HG03469 (cell line): ENCODE results near the gene BCL2A1.
A peak's percentile ranks its signal among the peaks of the same experiment; 100 is the strongest.
"Not testable (repeated sequence)": the region's sequence is repeated elsewhere in the genome, so short reads cannot be mapped to it uniquely, and the experiment has no call there.

ENCODE experiments used
- ATAC-seq: cut with Tn5 transposase; IDR thresholded peaks from one replicate; pipeline ENCODE4 v1.9.1; 2021; ENCODE audit warnings: mild to moderate bottlenecking, moderate library complexity, moderate number of reproducible peaks; ENCODE audit not compliant: unreplicated experiment

The BCL2A1 gene

GRCh38 chr15:79989682-79990081, 18.7 kb upstream of the BCL2A1 start:
- no peak for ATAC-seq

GRCh38 chr15:79989183-79989582, 18.2 kb upstream of the BCL2A1 start:
- ATAC-seq = no peak

DNA sequence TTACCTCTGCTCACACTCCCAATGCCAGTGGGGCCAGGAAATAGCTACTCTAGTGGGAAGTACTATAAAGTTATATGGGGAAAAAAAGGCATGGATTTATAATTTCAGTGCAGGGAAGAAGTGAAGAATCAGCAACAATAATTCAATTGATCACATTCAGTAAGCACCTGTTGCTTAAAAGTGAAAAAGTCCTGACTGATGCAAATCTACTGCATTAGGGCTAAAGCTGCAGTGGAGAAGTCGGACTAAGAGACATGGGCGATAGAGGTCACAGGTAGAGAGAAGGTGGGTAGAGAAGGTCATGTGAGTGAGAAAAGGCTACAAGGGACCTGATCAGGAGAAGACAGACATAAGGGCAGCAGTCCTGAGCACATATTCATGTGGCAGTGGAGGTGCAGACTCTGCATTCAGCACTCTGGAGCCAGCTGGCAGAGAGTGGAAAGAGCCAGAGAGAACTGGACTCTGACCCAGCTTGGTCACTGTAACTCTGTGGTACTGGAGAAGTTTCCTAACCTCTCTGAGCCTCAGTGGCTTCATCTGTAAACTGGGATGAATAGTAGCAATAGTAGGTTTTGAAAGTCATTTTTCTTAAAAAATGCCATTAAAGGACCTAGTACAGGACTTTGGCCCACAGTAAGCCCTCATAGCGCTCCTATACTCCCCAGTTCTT, 17.6 kb upstream of the BCL2A1 start:
- ATAC-seq = no peak

DNA sequence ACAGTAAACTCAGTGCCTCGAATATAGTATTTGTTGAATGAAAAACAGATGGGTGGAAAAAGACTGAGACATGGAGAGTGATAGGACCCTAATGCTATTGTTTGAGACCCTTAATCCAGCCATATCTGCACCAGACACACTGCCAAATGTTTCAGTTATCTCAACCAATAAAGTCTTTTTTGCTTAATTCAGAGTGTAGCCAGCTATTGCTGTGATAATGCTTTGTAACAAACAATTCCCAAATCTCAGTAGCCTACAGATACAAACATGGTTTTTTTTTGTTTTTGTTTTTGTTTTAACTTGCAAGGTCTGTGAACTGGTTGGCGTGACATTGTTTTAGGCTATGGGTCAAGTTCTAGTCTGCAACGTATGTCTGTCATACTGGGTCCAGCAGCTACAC, 17.0 kb upstream of the BCL2A1 start:
- ATAC-seq = no peak

DNA sequence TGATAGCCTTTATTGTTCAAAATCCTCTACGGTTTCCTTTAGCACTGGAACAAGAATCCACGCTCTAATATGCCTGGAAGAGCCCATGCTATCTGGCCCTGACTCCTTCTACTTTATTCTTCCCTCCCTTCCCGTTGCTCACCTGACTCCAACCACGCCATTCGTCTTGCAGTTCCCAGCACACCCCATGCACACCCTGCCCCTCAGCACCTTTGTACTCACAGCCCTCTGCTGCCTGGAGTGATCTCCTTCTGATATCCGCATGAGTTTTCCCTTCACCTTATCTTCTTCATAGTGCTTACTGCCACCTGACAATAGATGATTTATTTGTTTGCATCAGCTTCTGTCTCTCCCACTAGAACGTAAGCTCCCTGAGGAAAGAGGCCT, 16.6 kb upstream of the BCL2A1 start:
- no peak for ATAC-seq

- ATAC-seq = no peak
These were observed 10.9 kb upstream of the BCL2A1 start for GRCh38 chr15:79981831-79982455.

GRCh38 chr15:79978655-79979514, 7.9 kb upstream of the BCL2A1 start:
- ATAC-seq = peak; percentile 52

GRCh38 chr15:79978260-79978654, 7.3 kb upstream of the BCL2A1 start:
- no peak for ATAC-seq

- ATAC-seq = no peak
These were observed 6.5 kb upstream of the BCL2A1 start for GRCh38 chr15:79977431-79978054.

- ATAC-seq = no peak
These were observed 2.6 kb upstream of the BCL2A1 start for GRCh38 chr15:79973456-79974195.

DNA sequence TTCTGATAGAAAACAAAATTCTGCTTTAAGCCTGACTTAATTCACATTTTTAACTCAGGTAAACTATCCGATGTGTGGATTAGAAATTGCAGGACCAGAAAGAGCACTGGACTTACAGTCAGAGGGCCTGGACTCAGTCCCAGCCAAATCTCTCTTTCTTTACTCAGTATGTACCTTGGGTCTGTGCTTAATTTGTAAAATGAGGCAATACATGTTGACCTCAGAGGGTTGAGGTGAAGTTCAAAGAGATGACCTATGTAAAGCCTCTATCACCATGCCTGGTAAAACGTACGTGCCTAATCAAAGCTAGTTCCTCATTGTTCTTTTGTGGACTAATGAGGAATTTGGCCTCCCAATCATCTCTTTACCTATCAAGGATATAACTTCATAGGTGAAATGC, 1.9 kb upstream of the BCL2A1 start:
- ATAC-seq = no peak

GRCh38 chr15:79970181-79970580, 815 bp downstream of the BCL2A1 start:
- no peak for ATAC-seq

GRCh38 chr15:79969146-79969545, 1.9 kb downstream of the BCL2A1 start:
- ATAC-seq = no peak

DNA sequence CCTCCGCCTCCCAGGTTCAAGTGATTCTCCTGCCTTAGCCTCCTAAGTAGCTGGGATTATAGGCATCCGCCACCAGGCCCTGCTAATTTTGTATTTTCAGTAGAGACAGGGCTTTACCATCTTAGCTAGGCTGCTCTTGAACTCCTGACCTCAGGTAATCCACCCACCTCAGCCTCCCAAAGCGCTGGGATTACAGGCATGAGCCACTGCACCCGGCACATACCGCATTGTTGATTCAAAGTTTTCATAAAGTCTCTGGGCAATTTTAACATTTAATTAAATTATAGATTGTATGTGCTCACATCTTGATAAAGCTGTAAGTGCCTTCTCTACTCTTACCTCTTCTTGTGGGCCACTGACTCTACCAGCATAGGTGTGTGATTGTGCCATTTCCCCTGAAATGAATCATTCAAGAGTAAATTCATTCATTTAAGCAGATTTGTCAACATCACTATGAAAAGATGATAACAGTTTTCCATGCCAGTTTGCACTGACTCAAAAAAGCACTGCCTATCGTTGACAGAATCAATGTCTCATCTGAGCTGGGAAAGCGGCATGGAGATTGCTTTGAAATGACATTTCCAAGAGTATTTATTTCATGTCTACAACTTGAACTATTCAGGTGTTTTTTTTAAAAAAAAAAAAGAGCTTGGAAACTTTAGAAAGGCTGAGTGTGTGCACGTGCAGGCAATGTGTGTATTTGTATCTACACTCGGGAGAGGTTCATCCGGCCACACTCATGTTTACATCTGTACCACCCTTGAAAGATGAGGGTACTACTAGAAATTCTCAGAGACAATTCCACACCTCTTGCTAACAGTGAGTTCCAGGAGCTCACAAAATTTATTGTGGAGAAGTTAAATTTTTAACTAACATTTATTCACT, 3.5 kb downstream of the BCL2A1 start:
- ATAC-seq = no peak

DNA sequence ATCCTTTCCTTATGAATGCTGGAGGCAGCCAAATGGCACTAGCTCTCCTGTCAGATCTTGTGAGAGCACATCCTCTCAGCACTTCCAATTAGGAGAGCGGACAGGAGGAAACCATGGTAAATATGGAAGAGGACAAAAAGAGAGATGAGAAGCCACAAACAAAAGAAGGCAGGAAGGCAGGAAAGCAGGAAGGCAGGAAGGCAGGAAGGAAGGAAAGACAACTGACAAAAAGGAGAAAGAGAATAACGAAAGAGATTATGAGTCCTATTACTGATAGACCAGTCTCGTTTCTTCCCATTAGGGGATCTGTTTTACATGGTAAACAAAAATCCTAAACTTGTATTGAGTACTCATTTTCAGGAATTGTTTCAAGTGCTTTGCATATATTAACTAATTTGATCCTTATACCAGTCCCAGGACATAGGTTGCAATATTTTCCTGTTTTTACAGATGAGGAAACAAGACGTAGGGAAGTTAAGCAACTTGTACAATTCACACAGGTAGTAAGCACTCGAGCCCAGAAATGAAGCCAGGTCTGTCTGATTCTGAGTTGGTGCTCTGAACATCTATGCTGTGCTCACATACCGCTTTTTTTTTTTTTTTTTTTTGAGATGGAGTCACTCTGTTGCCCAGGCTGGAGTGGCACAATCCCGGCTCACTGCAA, 4.2 kb downstream of the BCL2A1 start:
- ATAC-seq = no peak

- no peak for ATAC-seq
These were observed 5.0 kb downstream of the BCL2A1 start for GRCh38 chr15:79965846-79966630.

GRCh38 chr15:79964232-79964805, 6.7 kb downstream of the BCL2A1 start:
- no peak for ATAC-seq

- not testable (repeated sequence) for ATAC-seq
These were observed 8.1 kb downstream of the BCL2A1 start for GRCh38 chr15:79962921-79963320.
